DMS 273 (cell line): ENCODE data around the gene TMEM114.

Experiments
- DNase-seq: peaks from one replicate; lab custom pipeline; 2025; ENCODE audit not compliant: unreplicated experiment; lab: John Stamatoyannopoulos, UW

Gene TMEM114

DNA sequence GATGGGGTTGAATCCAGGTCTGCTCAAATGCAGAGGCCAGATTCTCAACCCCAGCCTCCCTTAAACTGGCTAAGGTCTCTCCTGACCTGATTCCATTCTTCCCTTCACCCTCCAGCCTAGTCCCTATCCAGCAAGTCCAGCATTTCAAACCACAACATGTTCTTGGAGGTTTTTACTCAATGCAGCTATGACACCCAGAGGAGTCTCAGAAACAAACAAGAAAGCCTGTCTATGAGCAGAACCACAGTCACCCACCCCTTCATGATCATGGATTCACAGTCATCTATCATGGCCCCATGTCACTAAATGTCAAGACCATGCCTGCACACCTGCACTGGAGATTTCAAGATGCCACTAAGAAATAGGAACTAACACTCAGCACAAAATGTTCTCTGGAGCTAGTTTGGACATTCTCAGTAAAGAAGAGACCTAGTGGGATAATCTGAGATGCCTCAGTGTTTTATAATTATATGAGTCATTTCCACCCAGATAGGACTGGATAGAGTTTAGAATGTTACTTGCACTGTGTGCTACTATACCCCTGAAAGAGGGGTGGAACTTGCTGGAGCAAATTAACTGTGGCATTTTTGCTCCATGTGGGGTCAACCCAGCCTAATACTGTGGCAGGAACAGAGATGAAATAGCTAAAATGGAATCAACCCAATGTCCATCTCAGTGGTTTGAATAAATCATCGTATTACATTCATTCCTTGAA is 21.7 kb upstream of the TMEM114 start:
- DNase-seq: no peak

DNA sequence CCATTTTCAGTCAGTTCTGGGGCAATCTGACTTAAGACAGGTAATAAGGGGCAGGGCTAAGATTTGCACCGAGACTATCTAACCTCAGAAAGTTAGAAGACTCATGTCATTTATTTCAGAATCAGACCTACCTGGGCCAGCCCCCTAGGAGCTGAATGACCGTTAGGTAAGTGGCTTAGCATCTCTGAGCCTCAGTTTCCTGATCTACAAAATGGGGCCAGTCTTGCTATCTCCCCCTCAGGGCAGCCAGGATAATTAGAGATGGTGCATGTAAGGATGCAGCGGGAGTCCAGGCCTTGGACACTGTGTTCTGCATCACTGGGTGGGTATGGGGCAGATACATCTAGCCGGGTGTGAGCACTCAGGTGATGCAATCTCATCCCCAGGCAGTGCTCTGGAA is 20.8 kb upstream of the TMEM114 start:
- no peak for DNase-seq

DNA sequence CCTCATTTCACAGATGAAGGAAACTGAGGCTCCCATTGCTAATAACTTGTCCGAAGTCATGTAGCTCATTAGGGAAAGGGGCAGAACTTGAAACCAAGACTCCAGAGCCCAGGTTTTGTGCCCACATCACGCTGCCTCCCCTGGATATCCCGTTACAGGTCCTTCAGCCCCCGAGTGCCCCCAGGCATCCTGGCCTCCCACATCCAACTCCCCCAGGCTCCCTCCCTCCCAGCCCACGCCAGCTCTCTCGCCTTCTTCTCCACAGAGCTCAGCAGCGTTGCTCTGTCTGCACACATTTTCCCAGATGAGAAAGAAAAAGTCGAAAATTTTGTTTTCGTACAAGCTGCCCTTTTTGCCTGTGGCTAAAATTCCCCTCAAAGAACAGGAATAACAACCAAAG is 16.9 kb upstream of the TMEM114 start:
- no peak for DNase-seq

DNA sequence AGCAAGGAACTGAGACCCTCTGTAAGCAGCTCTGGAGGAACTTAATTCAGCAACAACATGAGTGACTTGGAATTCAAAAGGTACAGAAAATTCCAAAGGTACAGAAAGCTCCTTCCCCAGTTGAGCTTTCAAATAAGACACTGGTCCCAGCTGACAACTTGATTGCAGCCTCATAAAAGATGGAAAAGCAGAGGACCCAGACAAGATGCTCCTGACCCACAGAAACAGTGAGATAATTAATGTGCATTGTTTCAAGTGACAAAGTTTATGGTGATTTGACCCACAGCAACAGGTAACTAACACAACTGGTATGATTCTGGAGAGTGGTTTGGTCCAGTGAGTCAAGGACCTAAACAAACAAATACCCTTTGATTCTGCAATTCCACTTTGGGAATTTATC is 15.2 kb upstream of the TMEM114 start:
- no peak for DNase-seq

DNA sequence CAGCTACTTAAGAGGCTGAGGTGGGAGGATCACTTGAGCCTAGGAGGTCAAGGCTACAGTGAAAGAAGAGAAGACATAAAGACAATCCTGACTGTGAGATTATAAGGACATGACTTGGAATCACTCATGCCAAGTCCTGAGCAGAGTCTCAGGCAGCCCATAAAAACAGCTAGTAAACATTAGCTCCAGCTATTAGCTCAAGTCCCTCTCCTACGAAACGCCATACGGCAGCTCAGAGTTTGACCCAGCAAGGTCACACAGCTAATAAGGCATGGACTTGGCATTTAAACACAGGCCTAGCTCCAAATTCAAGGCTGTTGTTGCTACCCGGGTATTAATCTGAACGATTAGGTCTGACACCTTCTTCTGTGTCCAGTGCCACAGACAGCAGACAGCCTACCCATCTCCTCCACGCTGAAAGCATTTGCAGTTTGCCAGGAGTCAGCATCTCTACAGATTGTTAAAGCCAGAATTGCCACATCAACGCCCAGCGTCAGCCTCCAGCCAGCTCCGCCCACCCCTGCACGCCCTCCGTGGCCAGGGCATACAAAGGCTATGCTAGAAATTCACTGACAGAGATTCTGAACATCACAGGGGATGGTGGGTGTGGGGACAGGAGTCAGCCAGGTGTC is 9.9 kb upstream of the TMEM114 start:
- DNase-seq: no peak

DNA sequence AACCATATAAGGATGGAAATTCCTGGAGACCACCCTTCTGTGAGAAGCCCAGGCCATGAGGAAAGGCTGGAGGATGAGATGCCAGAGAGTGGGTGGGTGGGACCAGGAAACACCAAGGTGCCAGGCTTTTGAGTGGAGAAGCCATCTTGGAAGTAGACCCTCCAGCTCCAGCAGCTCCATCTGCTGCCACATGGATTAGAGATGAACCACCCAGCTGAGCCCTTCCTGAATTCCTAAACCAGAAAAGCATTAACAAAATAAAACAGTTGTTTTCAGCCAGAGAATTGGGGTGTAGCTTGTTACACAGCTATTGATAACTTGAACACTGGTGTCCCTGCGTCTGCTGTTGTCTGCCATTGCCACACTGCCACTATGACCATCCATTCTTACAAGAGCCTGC is 6.3 kb upstream of the TMEM114 start:
- DNase-seq: no peak

DNA sequence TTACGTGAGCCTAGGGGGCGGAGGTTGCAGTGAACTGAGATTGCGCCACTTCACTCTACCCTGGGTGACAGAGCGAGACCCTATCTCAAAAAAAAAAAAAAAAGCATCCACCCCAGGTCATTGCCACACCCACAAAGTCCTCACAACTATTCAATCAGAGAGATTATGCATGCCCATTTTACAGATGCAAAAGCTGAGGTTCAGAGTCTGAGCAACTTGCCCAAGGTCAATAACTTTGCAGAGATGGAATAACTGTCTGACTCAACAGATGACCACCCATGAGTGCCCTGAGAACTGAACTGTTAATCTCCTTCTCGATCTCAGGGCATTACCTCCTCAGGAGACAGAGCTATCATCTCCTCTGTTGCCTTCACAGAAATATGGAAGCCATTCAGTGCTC is 5.5 kb upstream of the TMEM114 start:
- DNase-seq: no peak

DNA sequence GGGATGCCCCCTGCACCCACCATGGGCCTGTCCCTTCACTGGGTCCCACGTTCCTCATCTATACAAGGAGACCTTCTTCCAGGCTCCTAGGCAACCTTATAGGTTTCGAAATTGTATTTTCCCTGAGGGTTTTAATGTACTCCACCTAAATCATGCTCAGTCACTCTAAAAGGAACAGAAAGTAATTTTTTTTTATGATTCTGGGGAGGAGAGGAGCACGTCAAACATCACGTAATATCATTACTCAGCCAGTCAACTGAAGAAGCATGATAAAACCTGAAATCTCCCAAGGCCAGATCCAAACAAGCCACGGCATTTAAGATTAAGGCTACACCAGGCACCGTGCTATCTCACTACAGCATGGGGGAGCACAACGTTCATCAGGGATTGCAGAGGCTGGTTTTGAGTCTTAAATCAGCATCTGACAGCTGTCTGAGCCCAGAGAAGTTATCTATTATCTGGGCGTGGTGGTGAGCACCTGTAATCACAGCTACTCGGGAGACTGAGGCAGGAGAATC is 3.9 kb upstream of the TMEM114 start:
- DNase-seq: no peak

DNA sequence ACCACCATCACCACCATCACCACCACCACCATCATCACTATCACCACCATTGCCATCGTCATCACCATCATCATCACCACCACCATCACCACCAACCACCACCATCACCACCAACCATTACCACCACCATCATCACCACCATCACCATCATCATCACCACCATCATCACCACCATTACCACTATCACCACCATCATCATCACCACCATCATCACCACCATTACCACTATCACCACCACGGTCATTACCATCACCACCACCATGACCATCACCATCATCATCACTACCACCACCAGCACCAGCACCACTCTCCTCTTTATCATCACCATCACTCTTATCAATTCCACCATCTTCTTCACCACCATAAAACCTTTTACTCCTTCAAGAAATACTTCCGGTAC is 1.1 kb upstream of the TMEM114 start:
- no peak for DNase-seq

DNA sequence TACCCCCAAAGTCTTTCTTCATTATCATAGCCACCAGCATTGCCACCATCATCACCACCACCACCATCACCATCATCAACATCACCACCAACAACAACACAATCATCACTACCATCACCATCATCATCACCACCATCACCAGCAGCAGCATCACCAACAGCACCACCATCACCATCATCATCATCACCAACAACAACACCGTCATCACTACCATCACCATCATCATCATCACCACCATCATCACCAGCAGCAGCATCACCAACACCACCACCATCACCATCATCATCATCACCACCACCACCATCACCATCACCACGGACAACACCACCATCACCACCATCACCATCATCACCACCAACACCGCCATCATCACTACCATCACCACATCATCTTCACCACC is 500 bp upstream of the TMEM114 start:
- no peak for DNase-seq

DNA sequence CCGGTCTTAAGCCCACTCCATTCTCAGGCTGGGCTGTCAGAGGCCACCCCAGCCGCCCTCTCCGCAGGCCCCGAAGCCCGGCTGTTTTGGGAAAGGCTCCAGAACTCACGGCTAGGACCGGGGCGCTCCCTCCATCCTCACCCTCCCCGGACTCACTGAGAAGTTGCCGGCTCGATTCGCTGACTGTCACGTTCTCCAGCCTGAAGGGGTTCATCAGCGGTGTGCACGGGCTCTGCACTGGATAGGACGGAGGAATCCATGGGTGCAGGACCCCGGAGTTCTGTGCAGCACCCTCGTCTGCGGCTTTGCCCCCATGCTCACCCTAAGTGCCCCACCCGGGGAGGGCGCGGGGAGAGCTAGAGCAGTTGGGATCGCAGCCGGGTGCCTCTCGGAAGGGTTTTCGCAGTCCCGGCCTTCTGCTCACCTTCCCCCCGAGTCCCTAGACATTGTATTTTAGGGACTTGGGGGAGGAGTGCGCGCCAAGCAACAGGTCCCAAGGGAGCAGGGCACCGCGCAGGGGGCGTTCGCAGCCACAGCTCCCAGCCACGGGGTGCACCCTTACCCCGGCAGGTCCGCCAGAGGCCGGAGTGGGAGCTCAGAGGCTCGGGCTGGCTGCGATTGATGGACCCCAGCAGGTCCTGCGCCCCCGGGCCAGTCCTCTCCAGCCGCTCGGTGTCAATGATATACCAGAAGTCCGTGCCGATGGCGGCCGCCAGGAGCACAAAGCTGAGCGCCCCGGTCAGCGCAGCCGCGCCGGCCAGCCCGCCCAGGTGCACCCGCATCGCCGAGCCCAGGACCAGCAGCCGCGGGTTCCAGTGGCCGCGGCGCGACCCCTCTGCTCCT is 1.0 kb downstream of the TMEM114 start:
- no peak for DNase-seq

DNA sequence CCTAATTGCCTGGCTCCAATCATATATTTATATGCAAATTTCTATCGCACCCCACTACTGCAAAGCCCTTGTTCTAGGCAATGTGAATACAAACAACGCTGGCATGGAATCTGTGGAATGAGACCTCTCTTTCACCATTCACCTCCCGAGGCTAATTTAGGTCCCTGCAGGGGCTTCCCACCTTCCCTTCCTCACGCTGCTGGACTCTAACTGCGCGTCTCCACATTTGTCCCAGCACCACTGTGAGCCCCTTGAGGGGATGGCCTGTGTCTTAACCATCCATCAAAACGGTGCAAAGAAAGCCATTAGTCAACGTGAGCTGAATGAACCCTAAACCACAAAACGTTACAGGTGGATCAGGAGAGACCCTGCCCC is 1.6 kb downstream of the TMEM114 start:
- no peak for DNase-seq

DNA sequence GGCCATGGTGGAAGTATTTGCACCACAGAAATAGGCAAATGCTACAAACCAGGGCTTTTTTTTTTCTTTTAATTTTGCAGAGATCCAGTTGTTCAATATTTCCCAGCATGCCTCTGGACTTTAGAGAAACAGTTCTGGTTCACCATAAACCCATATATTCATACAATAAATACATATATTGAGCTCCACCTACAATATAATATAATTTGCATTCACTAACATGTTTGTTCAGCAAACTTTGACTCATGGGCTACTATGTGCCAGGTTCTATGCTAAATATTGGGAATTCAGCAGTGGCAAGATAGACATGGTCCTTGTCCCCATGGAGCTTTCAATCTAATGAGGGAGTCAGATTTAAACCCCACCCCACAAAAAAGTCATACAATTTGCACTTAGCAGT is 3.2 kb downstream of the TMEM114 start:
- DNase-seq: no peak

DNA sequence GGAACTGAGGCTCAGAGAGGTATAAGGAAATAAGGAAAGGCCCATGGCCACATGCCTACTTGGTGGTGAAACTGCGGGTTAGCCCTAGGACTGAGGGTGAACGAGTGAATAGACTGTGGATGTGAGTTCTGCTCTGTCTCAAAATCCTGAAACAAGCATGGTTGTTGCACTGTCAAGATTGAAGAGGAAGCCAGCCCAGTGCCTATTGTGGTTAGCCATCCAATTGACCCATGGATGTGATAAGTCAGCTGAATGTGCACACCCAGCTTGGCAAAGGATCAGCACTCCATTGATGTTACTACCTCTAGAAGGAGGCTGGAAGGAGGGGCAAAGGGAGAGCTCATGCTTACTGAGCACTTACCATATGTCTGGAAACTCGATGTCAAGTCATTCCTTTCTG is 4.5 kb downstream of the TMEM114 start:
- DNase-seq: no peak

DNA sequence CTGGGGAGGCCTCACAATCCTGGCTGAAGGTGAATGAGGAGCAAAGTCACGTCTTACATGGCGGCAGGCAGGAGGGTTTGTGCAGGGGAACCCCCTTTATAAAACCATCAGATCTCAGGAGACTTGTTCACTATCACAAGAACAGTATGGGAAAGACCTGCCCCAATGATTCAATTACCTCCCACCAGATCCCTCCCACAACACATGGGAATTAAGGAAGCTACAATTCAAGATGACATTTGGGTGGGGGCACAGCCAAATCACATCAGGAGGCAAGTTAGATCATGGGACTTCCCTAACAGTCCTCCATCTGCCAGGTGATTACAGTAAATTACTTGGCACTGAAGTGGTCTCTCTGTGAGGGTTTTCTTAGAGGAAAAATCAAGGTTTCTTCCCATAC is 5.3 kb downstream of the TMEM114 start:
- DNase-seq: peak; percentile 54

DNA sequence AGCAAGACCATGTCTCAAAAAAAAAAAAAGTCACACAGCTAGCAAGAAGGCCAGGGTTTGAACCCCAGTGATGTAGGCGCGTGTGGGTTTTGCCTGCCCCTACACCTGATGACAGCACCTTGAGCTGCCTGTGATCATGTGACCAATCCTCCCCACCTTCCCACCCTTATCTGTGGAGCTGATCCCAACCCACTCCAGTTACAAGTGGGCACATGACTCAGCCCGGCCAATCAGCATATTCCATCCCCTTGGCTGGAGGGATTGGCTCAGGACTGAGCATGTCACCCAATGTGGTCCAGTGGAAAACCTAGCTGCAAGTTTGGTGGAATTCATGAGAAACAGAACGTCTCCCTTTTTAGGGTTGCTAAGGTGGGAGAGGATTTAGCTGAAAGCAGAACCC is 6.6 kb downstream of the TMEM114 start:
- DNase-seq: no peak

DNA sequence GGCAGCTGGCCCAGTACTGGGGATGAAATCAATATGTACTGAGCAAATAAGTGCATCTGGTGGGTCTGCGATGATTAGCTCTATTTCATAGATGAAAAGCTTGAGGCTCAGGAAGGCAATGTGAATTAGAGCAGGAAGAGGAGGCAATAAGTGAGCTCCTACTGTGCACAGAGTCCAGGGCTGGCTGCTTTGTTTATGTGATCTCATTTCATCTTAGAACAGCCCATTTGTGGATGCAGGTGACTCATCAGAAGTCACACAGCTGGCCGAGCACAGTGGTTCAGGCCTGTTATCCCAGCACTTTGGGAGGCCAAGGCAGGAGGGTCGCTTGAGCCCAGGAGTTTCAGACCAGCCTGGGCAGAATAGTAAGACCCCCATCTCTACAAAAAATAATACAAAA is 7.1 kb downstream of the TMEM114 start:
- DNase-seq: peak; percentile 12

DNA sequence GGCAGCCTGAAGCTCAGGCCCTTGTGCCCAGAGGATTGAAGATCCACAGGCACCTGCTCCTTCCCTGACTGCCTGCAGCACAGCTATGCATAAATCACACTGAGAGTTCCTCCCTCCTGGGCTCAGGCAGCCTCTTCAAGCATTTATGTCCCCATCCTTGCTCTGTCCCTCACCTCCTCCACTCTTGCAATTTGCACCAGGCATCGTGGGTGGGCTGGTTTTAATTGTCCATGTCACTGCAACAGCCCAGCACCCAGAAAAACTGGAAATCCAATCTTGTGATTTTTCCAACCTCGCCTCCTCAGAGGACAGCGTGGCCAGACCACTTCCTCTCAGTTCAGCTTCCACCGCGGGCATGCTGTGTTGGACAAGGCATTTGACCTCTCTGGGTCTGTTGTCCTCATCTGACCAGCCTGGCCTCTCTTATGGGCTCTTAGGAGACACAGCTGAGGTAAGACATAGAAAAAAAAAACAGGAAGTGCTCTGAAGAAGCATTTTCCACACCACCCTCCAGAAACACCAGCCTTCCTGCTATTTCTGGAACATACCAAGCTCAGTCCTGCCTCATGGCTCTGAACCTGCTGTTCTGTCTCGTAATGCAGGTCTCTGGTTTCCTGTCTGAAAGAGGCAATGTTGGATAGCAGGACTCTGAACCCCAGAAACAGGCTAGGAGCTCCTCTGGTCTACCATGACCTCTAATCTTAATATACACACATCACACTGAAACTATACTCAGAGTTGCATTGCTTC is 8.3 kb downstream of the TMEM114 start:
- no peak for DNase-seq

DNA sequence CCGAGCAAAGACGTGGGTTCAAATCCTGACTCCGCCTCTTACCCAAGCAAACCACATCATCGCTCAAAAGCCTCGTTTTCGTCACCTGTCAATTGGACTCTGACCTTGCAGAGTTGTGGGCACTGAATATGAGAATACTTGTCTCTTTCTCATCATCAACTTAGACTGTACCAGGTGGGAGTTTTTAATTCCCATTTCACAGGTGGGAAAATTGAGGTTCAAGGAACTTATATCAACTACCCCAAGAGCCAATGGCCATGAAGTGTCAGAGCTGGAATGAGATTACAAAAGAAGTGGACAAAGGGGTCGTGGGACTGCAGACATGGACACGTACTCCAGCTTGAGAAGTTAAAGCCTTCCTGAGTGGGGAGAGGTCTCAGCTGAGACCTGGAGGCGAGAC is 10.8 kb downstream of the TMEM114 start:
- no peak for DNase-seq

DNA sequence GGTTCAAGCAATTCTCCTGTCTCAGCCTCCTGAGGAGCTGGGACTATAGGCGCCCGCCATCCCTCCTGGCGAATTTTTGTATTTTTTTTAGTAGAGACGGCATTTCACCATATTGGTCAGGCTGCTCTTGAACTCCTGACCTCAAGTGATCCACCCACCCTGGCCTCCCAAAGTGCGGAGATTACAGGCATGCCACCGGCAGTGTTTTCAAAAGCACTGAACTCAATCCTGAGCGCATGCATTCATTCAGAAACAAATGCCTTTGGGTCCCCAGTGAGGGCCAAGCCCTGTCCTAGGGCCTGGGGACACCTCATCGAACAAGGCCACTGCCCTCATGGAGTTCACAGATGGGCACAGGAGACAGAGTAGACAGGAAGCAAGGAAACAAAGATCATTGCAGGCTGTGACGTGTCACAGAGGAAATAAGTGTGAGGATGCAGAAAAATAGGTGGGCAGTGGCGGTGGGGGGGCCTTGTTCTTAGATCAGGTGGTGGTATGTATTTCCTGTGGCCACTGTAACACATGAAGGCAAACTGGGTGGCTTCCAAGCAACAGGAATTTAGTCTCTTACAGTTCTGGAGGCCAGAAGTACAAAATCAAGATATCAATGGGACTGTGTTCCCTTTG is 12.5 kb downstream of the TMEM114 start:
- DNase-seq: no peak
